ENCODE results near the gene GIN1. TPM values are rescaled to one million over a fixed set of nuclear protein-coding genes. Genes with fewer than 3 reads are reported as not detected.
"Not testable (repeated sequence)": the region's sequence is repeated elsewhere in the genome, so short reads cannot be mapped to it uniquely, and the experiment has no call there.

The GIN1 gene
- total RNA-seq, 4 donors from 2014 or later: 8.3 to 11.7 (median 9.3) TPM

- Histone ChIP-seq H3K4me3 (no peak overlapping the region), H3K36me3 (peaks cover 0 to 35% (median 0%) of the 10 kb centered on the region in 3 donors), H3K9me3 (peaks cover 0 to 20% (median 2%) of the 10 kb centered on the region in 4 donors), H3K4me1 (no peaks in the 10 kb centered on the region), H3K27ac (no peak overlapping the region), H3K27me3 (no peaks in the 10 kb centered on the region)
- no peak for DNase-seq
- no peak for TF ChIP-seq CTCF (IDR thresholded peaks at IDR 0.05)
- no peak for TF ChIP-seq POLR2A (IDR thresholded peaks at IDR 0.05)
Measured at GRCh38 chr5:103086547-103086946, 33.4 kb downstream of the GIN1 start.

GRCh38 chr5:103079796-103080195 is 40.1 kb downstream of the GIN1 start:
- no peak overlapping the region for H3K4me3 ChIP-seq
- peaks cover 0 to 5% (median 0%) of the 10 kb centered on the region in 3 donors for H3K36me3 ChIP-seq
- H3K4me1 ChIP-seq: no peaks in the 10 kb centered on the region
- TF ChIP-seq CTCF (IDR thresholded peaks at IDR 0.05) (no peak), POLR2A (IDR thresholded peaks at IDR 0.05) (no peak)
- no peak for DNase-seq
- H3K27ac ChIP-seq: no peak overlapping the region
- peaks cover 0 to 49% (median 8%) of the 10 kb centered on the region in 4 donors for H3K9me3 ChIP-seq
- no peaks in the 10 kb centered on the region for H3K27me3 ChIP-seq

- no peak overlapping the region for H3K4me3 ChIP-seq
- no peaks in the 10 kb centered on the region for H3K27me3 ChIP-seq
- no peak for DNase-seq
- H3K4me1 ChIP-seq: no peaks in the 10 kb centered on the region
- TF ChIP-seq POLR2A (IDR thresholded peaks at IDR 0.05) (no peak), CTCF (IDR thresholded peaks at IDR 0.05) (no peak)
- no peak overlapping the region for H3K27ac ChIP-seq
- H3K9me3 ChIP-seq: peaks cover 0 to 37% (median 9%) of the 10 kb centered on the region in 4 donors
- no peaks in the 10 kb centered on the region for H3K36me3 ChIP-seq
Measured at GRCh38 chr5:103075442-103075841, 44.5 kb downstream of the GIN1 start.

- H3K9me3 ChIP-seq: peaks cover 0 to 24% (median 3%) of the 10 kb centered on the region in 4 donors
- not testable (repeated sequence) for H3K4me3 ChIP-seq, H3K27me3 ChIP-seq, H3K36me3 ChIP-seq, H3K4me1 ChIP-seq, DNase-seq, H3K27ac ChIP-seq
Measured at GRCh38 chr5:103073500-103073899, 46.4 kb downstream of the GIN1 start.

- Histone ChIP-seq H3K4me1 (no peaks in the 10 kb centered on the region), H3K27ac (no peak overlapping the region), H3K9me3 (no peaks in the 10 kb centered on the region), H3K27me3 (no peaks in the 10 kb centered on the region), H3K36me3 (no peaks in the 10 kb centered on the region), H3K4me3 (no peak overlapping the region)
- no peak for TF ChIP-seq POLR2A (IDR thresholded peaks at IDR 0.05)
- no peak for TF ChIP-seq CTCF (IDR thresholded peaks at IDR 0.05)
- DNase-seq: no peak
Measured at GRCh38 chr5:103066326-103066725, 53.6 kb downstream of the GIN1 start.

- Histone ChIP-seq H3K4me1 (no peaks in the 10 kb centered on the region), H3K9me3 (no peaks in the 10 kb centered on the region), H3K36me3 (no peaks in the 10 kb centered on the region), H3K27me3 (no peaks in the 10 kb centered on the region), H3K4me3 (no peak overlapping the region), H3K27ac (no peak overlapping the region)
- TF ChIP-seq CTCF (IDR thresholded peaks at IDR 0.05) (no peak), POLR2A (IDR thresholded peaks at IDR 0.05) (no peak)
- DNase-seq: no peak
Measured at GRCh38 chr5:103060424-103060954, 59.4 kb downstream of the GIN1 start.

All from Peyer's patch (tissue), 4 donors.